Neural cell (in vitro differentiated cells): ENCODE data around the gene CLEC16A. TPM values are rescaled to one million over a fixed set of nuclear protein-coding genes. Genes with fewer than 3 reads are reported as not detected.

Source experiments
- H2AFZ ChIP-seq: fragments of 200-600, 300-800 bp; sonication (generic), shearing (Covaris generic); 2 replicates; pipeline ENCODE4 v1.6.0; 2014; ENCODE audit warnings: low read depth, mild to moderate bottlenecking, antibody characterized with exemption, low read length, moderate library complexity
- H3F3A ChIP-seq: fragments of 200-600 bp; shearing (Covaris generic); 2 replicates; pipeline ENCODE4 v1.6.1; 2016; ENCODE audit warnings: mild to moderate bottlenecking, moderate library complexity, mixed read lengths, antibody characterized with exemption, low read length; ENCODE audit not compliant: insufficient read depth, poor library complexity, severe bottlenecking
- H3K27ac ChIP-seq: fragments of 200-600, 300-800 bp; sonication (generic), shearing (Covaris generic); 2 replicates; pipeline ENCODE4 v1.5.1; 2014; ENCODE audit warnings: mild to moderate bottlenecking, low read length, moderate library complexity
- H3K27me3 ChIP-seq: fragments of 300-800, 200-600 bp; sonication (generic), shearing (Covaris generic); 2 replicates; pipeline ENCODE4 v1.6.0; 2014; ENCODE audit warnings: mild to moderate bottlenecking, low read depth, low read length, moderate library complexity; ENCODE audit not compliant: insufficient read depth
- H3K36me3 ChIP-seq: fragments of 300-800, 200-600 bp; sonication (generic), shearing (Covaris generic); 2 replicates; pipeline ENCODE4 v1.5.1; 2014; ENCODE audit warnings: mild to moderate bottlenecking, antibody characterized with exemption, low read length, moderate library complexity; ENCODE audit not compliant: insufficient read depth
- H3K4me2 ChIP-seq: fragments of 300-800, 200-600 bp; sonication (generic), shearing (Covaris generic); 2 replicates; pipeline ENCODE4 v1.6.0; 2014; ENCODE audit warnings: mild to moderate bottlenecking, low read length
- H3K4me3 ChIP-seq: fragments of 300-800, 200-600 bp; sonication (generic), shearing (Covaris generic); 2 replicates; pipeline ENCODE4 v1.5.1; 2014; ENCODE audit warnings: mild to moderate bottlenecking, low read length, moderate library complexity
- H3K79me2 ChIP-seq: fragments of 200-600 bp; shearing (Covaris generic); replicated peaks from 2 replicates; pipeline ENCODE4 v1.6.0; 2014; ENCODE audit warnings: mild to moderate bottlenecking, low read length, moderate library complexity; ENCODE audit not compliant: insufficient read depth
- H3K9ac ChIP-seq: fragments of 300-800, 200-600 bp; sonication (generic), shearing (Covaris generic); 2 replicates; pipeline ENCODE4 v1.6.1; 2016; ENCODE audit warnings: mild to moderate bottlenecking, low read length, mixed read lengths
- H3K9me2 ChIP-seq: fragments of 200-600 bp; shearing (Covaris generic); 2 replicates; pipeline ENCODE4 v1.6.1; 2016; ENCODE audit warnings: mild to moderate bottlenecking, low read length, mixed read lengths; ENCODE audit not compliant: insufficient read depth
- H3K9me3 ChIP-seq: fragments of 200-600, 300-800 bp; sonication (generic), shearing (Covaris generic); 2 replicates; pipeline ENCODE4 v1.6.1; 2016; ENCODE audit warnings: mild to moderate bottlenecking, mixed run types, low read length, moderate library complexity, mixed read lengths
- H4K20me1 ChIP-seq: fragments of 200-600 bp; shearing (Covaris generic); 2 replicates; pipeline ENCODE4 v1.6.1; 2016; ENCODE audit warnings: mild to moderate bottlenecking, mixed run types; ENCODE audit not compliant: insufficient read depth
- CTCF ChIP-seq: fragments of 450-650 bp; IDR thresholded peaks from 2 replicates; pipeline ENCODE4 v1.5.1; 2014; ENCODE audit warnings: antibody characterized with exemption, mild to moderate bottlenecking, moderate library complexity; ENCODE audit not compliant: poor library complexity, severe bottlenecking
- EP300 ChIP-seq: fragments of 450-650 bp; conservative IDR thresholded peaks from 2 replicates; pipeline ENCODE4 v1.6.1; 2014; ENCODE audit warnings: antibody characterized with exemption, mild to moderate bottlenecking, moderate library complexity; ENCODE audit not compliant: poor library complexity, severe bottlenecking
- EZH2 ChIP-seq: fragments of 200-600, 300-800 bp; shearing (Covaris generic), sonication (generic); IDR thresholded peaks from 2 replicates; pipeline ENCODE4 v1.6.1; 2014; ENCODE audit warnings: antibody characterized with exemption, low read length, borderline replicate concordance, mild to moderate bottlenecking; ENCODE audit not compliant: insufficient read depth, poor library complexity, severe bottlenecking
- MXI1 ChIP-seq: fragments of 450-650 bp; conservative IDR thresholded peaks from 2 replicates; pipeline ENCODE4 v1.6.1; 2014; ENCODE audit warnings: antibody characterized with exemption, mild to moderate bottlenecking; ENCODE audit not compliant: poor library complexity, severe bottlenecking
- POLR2AphosphoS5 ChIP-seq: IDR thresholded peaks from 2 replicates; pipeline ENCODE4 v1.6.1; 2012
- RAD21 ChIP-seq: fragments of 450-650 bp; conservative IDR thresholded peaks from 2 replicates; pipeline ENCODE4 v1.6.1; 2014; ENCODE audit warnings: antibody characterized with exemption, mild to moderate bottlenecking, moderate library complexity
- REST ChIP-seq: IDR thresholded peaks from 2 replicates; pipeline ENCODE4 v1.6.1; 2012; ENCODE audit warnings: borderline replicate concordance
- SMC3 ChIP-seq: fragments of 450-650 bp; conservative IDR thresholded peaks from 2 replicates; pipeline ENCODE4 v1.6.1; 2014; ENCODE audit warnings: antibody characterized with exemption, mild to moderate bottlenecking, moderate library complexity; ENCODE audit not compliant: poor library complexity
- TAF1 ChIP-seq: IDR thresholded peaks from 2 replicates; pipeline ENCODE4 v1.6.1; 2012; ENCODE audit warnings: low read depth
- polyA plus RNA-seq: library from polyadenylated mRNA; depleted of rRNA; stranded (reverse); fragments of >200 nt; gene quantifications from 2 replicates; pipeline ENCODE4 v1.2.3, GENCODE V29; 2014

The CLEC16A gene
- polyA plus RNA-seq, 1 donor from 2014 or later: 11.1 TPM

DNA sequence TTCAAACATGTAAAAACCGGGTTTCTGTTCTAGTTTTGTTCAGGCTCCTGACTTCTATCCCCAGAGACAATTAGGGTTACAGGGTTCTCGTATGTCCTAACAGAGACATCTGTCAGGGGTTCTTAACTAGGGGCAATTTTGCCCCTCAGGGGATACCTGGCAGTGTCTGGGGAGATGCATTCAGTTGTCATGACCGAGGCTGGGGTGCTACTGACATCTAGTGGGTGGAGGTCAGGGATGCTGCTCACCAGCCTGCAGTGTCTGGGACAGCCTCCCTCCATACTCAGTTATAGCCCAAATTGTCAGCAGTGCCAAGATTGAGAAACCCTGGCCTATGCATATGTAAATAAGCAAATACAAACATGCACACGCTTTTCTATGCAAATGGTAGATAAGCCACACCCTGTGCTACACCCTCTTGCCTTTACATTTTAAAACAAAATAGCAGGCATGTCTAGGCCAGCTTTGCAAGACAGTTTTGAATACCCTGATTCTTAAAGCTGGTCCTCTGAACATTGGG is 37.4 kb downstream of the CLEC16A start:
- no peak overlapping the region for H3K4me2 ChIP-seq
- H3K9me2 ChIP-seq: no peaks in the 10 kb centered on the region
- H3K9ac ChIP-seq: no peak overlapping the region
- H3K27me3 ChIP-seq: no peaks in the 10 kb centered on the region
- no peaks in the 10 kb centered on the region for H3K9me3 ChIP-seq
- peaks cover 7% of the 10 kb centered on the region for H3K36me3 ChIP-seq
- no peak overlapping the region for H3K27ac ChIP-seq
- no peaks in the 10 kb centered on the region for H3K79me2 ChIP-seq
- no peak for TF ChIP-seq TAF1
- H3F3A ChIP-seq: no peaks in the 10 kb centered on the region
- no peak overlapping the region for H3K4me3 ChIP-seq
- no peaks in the 10 kb centered on the region for H4K20me1 ChIP-seq
- H2AFZ ChIP-seq: no peak overlapping the region

GRCh38 chr16:10982465-10983150 is 38.2 kb downstream of the CLEC16A start:
- TF ChIP-seq SMC3 (no peak), REST (no peak), TAF1 (no peak), MXI1 (no peak), POLR2AphosphoS5 (no peak), CTCF (no peak), EZH2 (no peak), EP300 (no peak), RAD21 (no peak)

More at GRCh38 chr16:10982465-10983150, 38.2 kb downstream of the CLEC16A start:
- Histone ChIP-seq H4K20me1 (no peaks in the 10 kb centered on the region), H3F3A (no peaks in the 10 kb centered on the region), H3K79me2 (no peaks in the 10 kb centered on the region), H3K4me2 (no peak overlapping the region), H3K9me3 (no peaks in the 10 kb centered on the region), H3K9ac (no peak overlapping the region), H3K36me3 (peaks cover 7% of the 10 kb centered on the region), H3K27ac (no peak overlapping the region), H3K27me3 (no peaks in the 10 kb centered on the region), H3K9me2 (no peaks in the 10 kb centered on the region), H2AFZ (no peak overlapping the region), H3K4me3 (no peak overlapping the region)
